IMR-90 (cell line): ENCODE data around the gene C17orf100. TPM values are rescaled to one million over a fixed set of nuclear protein-coding genes. Genes with fewer than 3 reads are reported as not detected.

ENCODE experiments used
- ATAC-seq: fragments of 200-7000 bp; cut with Tn5 transposase; 2 replicates; pipeline ENCODE4 v1.9.1; 2020; ENCODE audit warnings: low read depth, mild to moderate bottlenecking, moderate library complexity
- BruUV-seq: library from RNA; stranded (reverse); fragments of 400-500 nt; replicated peaks from 2 replicates; lab custom pipeline; 2021; lab: Mats Ljungman, UMichigan
- CTCF ChIA-PET: fragments of 300-600 bp; formaldehyde crosslinking; extraction: SDS; loops from one replicate; lab custom pipeline; 2021; ENCODE audit warnings: antibody characterized with exemption; lab: Yijun Ruan, JAX
- POLR2A ChIA-PET: fragments of 300-600 bp; sonication (Branson Sonifier 250); formaldehyde crosslinking; loops from one replicate; lab custom pipeline; 2022; ENCODE audit warnings: antibody characterized with exemption; ENCODE audit not compliant: unreplicated experiment; lab: Charles Lee
- DNase-seq: peaks from one replicate; pipeline ENCODE4 v3.0.0; 2013
- H2AFZ ChIP-seq: replicated peaks from 2 replicates; pipeline ENCODE3; 2013; ENCODE audit warnings: low read length, mild to moderate bottlenecking; ENCODE audit not compliant: poor library complexity
- H2AK5ac ChIP-seq: 2 replicates; pipeline ENCODE4 v1.6.1; 2013; ENCODE audit warnings: low read depth, low read length, inconsistent platforms
- H2AK9ac ChIP-seq: replicated peaks from 2 replicates; pipeline ENCODE3; 2013; ENCODE audit warnings: mild to moderate bottlenecking, low read depth, low read length, moderate library complexity; ENCODE audit not compliant: poor library complexity
- H2BK120ac ChIP-seq: 2 replicates; pipeline ENCODE4 v1.6.1; 2013; ENCODE audit warnings: low read depth, low read length, inconsistent platforms
- H2BK15ac ChIP-seq: 3 replicates; pipeline ENCODE4 v1.6.1; 2013; ENCODE audit warnings: low read depth, low read length, inconsistent platforms
- H2BK20ac ChIP-seq: 2 replicates; pipeline ENCODE4 v1.6.1; 2013; ENCODE audit warnings: low read depth, mild to moderate bottlenecking, inconsistent platforms, low read length, moderate library complexity
- H2BK5ac ChIP-seq: 2 replicates; pipeline ENCODE4 v1.6.1; 2013; ENCODE audit warnings: mild to moderate bottlenecking, low read depth, low read length, inconsistent platforms; ENCODE audit not compliant: poor library complexity, severe bottlenecking
- H3K14ac ChIP-seq: replicated peaks from 2 replicates; pipeline ENCODE4 v1.6.1; 2013; ENCODE audit warnings: low read depth, low read length, inconsistent platforms
- H3K18ac ChIP-seq: 2 replicates; pipeline ENCODE4 v1.6.1; 2013; ENCODE audit warnings: low read depth, low read length, control low read depth
- H3K23ac ChIP-seq: 2 replicates; pipeline ENCODE4 v1.6.1; 2013; ENCODE audit warnings: low read depth, low read length, inconsistent platforms
- H3K27ac ChIP-seq: 2 replicates; pipeline ENCODE4 v1.5.1; 2013; ENCODE audit warnings: mild to moderate bottlenecking, control low read depth, low read length; ENCODE audit not compliant: insufficient read depth
- H3K27me3 ChIP-seq: 2 replicates; pipeline ENCODE4 v1.6.1; 2013; ENCODE audit warnings: low read length; ENCODE audit not compliant: control insufficient read depth, insufficient read depth
- H3K36me3 ChIP-seq: 2 replicates; pipeline ENCODE4 v1.6.1; 2013; ENCODE audit warnings: low read length, mixed read lengths; ENCODE audit not compliant: control insufficient read depth, insufficient read depth
- H3K4ac ChIP-seq: 2 replicates; pipeline ENCODE4 v1.6.1; 2013; ENCODE audit warnings: low read depth, low read length, inconsistent platforms
- H3K4me1 ChIP-seq: 2 replicates; pipeline ENCODE4 v1.6.1; 2013; ENCODE audit warnings: low read length, mixed read lengths; ENCODE audit not compliant: control insufficient read depth, insufficient read depth
- H3K4me2 ChIP-seq: 2 replicates; pipeline ENCODE4 v1.6.1; 2013; ENCODE audit warnings: low read depth, mild to moderate bottlenecking, control low read depth, low read length, moderate library complexity
- H3K4me3 ChIP-seq: 2 replicates; pipeline ENCODE4 v1.5.1; 2013; ENCODE audit warnings: low read depth, mild to moderate bottlenecking, control low read depth, low read length, moderate library complexity; ENCODE audit not compliant: insufficient read depth
- H3K56ac ChIP-seq: 2 replicates; pipeline ENCODE4 v1.6.1; 2013; ENCODE audit warnings: low read length, inconsistent platforms; ENCODE audit not compliant: insufficient read depth; ENCODE audit errors: extremely low read depth
- H3K79me1 ChIP-seq, 2 experiments: 2 replicates each; pipeline ENCODE4 v1.6.1; 2013; ENCODE audit warnings: low read length in 2 of 2, inconsistent platforms in 1 of 2, low read depth in 1 of 2
- H3K9ac ChIP-seq: 2 replicates; pipeline ENCODE4 v1.6.1; 2013; ENCODE audit warnings: low read depth, low read length, control low read depth
- H3K9me1 ChIP-seq: 2 replicates; pipeline ENCODE4 v1.6.1; 2013; ENCODE audit warnings: low read length, inconsistent platforms; ENCODE audit not compliant: insufficient read depth
- H3K9me3 ChIP-seq: 2 replicates; pipeline ENCODE4 v1.6.1; 2013; ENCODE audit warnings: low read length; ENCODE audit not compliant: control insufficient read depth, insufficient read depth
- H4K20me1 ChIP-seq: 2 replicates; pipeline ENCODE4 v1.6.1; 2013; ENCODE audit warnings: low read length, inconsistent platforms; ENCODE audit not compliant: insufficient read depth
- H4K5ac ChIP-seq: 2 replicates; pipeline ENCODE4 v1.6.1; 2013; ENCODE audit warnings: mild to moderate bottlenecking, low read depth, low read length, control low read depth
- H4K8ac ChIP-seq, 2 experiments: 2 replicates each; pipeline ENCODE4 v1.6.1; 2013; ENCODE audit warnings: low read depth in 2 of 2, low read length in 2 of 2, control low read depth in 1 of 2, inconsistent platforms in 1 of 2
- H4K91ac ChIP-seq: 2 replicates; pipeline ENCODE4 v1.6.1; 2013; ENCODE audit warnings: low read depth, low read length, inconsistent platforms; ENCODE audit not compliant: insufficient read depth
- BHLHE40 ChIP-seq: fragments of 150-350 bp; IDR thresholded peaks from 2 replicates; pipeline ENCODE4 v1.6.1; 2016; ENCODE audit warnings: mild to moderate bottlenecking, low read depth, low read length
- CEBPB ChIP-seq: IDR thresholded peaks from 2 replicates; pipeline ENCODE4 v1.6.1; 2012; ENCODE audit warnings: low read depth, low read length, improper control_type of control experiment
- CHD1 ChIP-seq: IDR thresholded peaks from 2 replicates; pipeline ENCODE4 v1.6.1; 2012; ENCODE audit warnings: low read depth, low read length, improper control_type of control experiment
- FOS ChIP-seq: fragments of 150-350 bp; IDR thresholded peaks from 2 replicates; pipeline ENCODE4 v1.6.1; 2016; ENCODE audit warnings: low read depth, low read length
- MAFK ChIP-seq: IDR thresholded peaks from 2 replicates; pipeline ENCODE4 v1.6.1; 2012; ENCODE audit warnings: low read depth, low read length, improper control_type of control experiment
- MAZ ChIP-seq: IDR thresholded peaks from 2 replicates; pipeline ENCODE4 v1.6.1; 2012; ENCODE audit warnings: low read depth, mild to moderate bottlenecking, low read length, improper control_type of control experiment, moderate library complexity, borderline replicate concordance
- MXI1 ChIP-seq: IDR thresholded peaks from 2 replicates; pipeline ENCODE4 v1.6.1; 2012; ENCODE audit warnings: low read depth, mild to moderate bottlenecking, low read length, moderate library complexity, borderline replicate concordance
- NFE2L2 ChIP-seq: fragments of 150-350 bp; IDR thresholded peaks from 2 replicates; pipeline ENCODE4 v1.6.1; 2016; ENCODE audit warnings: low read depth, mild to moderate bottlenecking, low read length
- POLR2A ChIP-seq: IDR thresholded peaks from 2 replicates; pipeline ENCODE4 v1.6.1; 2012; ENCODE audit warnings: mild to moderate bottlenecking, low read depth, low read length
- RAD21 ChIP-seq: IDR thresholded peaks from 2 replicates; pipeline ENCODE4 v1.6.1; 2012; ENCODE audit warnings: low read length, improper control_type of control experiment
- RCOR1 ChIP-seq: IDR thresholded peaks from 2 replicates; pipeline ENCODE4 v1.6.1; 2012; ENCODE audit warnings: mild to moderate bottlenecking, low read length, improper control_type of control experiment; ENCODE audit not compliant: insufficient replicate concordance
- RFX5 ChIP-seq: IDR thresholded peaks from 2 replicates; pipeline ENCODE4 v1.8.0; 2012; ENCODE audit warnings: low read depth, mild to moderate bottlenecking, low read length, moderate library complexity
- SMC3 ChIP-seq: fragments of 150-350 bp; IDR thresholded peaks from 2 replicates; pipeline ENCODE4 v1.6.1; 2016; ENCODE audit warnings: low read depth, mild to moderate bottlenecking, antibody characterized with exemption, low read length, moderate library complexity
- WGBS, 2 experiments: methylation state at CpG; one replicate each; pipeline versions ENCODE4 v1.1.5 to v1.1.7; 2013; ENCODE audit warnings: missing lambda C conversion rate in 2 of 2; ENCODE audit not compliant: insufficient read length in 1 of 2; ENCODE audit errors: extremely low coverage in 2 of 2; 5-methylcytosine and 5-hydroxymethylcytosine counted together
- dilution Hi-C: fragments of 300-500 bp; cut with HindIII; formaldehyde crosslinking; loops from one replicate; pipeline ENCODE4 v1.14.3; 2018; ENCODE audit warnings: low sequenced_read_pairs; ENCODE audit not compliant: unreplicated experiment
- in situ Hi-C: fragments of 300-500 bp; cut with MboI; formaldehyde crosslinking; loops from 3 replicates; pipeline ENCODE4 v1.14.3; 2019; ENCODE audit warnings: low sequenced_read_pairs, inconsistent platforms, mixed read lengths
- intact Hi-C: fragments of 100-400 bp; cut with micrococcal nuclease; formaldehyde crosslinking; loops from 2 replicates; pipeline ENCODE4 v1.10.0; 2022
- polyA plus RNA-seq, 3 experiments: library from polyadenylated mRNA; depleted of rRNA; stranded (reverse); fragments of >200 nt; gene quantifications; 2 replicates each; pipeline ENCODE4 v1.2.3, GENCODE V29; 2012; ENCODE audit warnings: low replicate concordance in 1 of 3
- total RNA-seq: library from RNA; depleted of rRNA; stranded (reverse); fragments of >200 nt; gene quantifications from 2 replicates; pipeline ENCODE4 v1.2.3, GENCODE V29; 2012
- TF ChIP-seq, protein P1 (sequence below): fragments of 150-350 bp; IDR thresholded peaks from 2 replicates; pipeline ENCODE4 v1.6.1; 2016; ENCODE audit warnings: low read depth, mild to moderate bottlenecking, low read length, moderate library complexity, borderline replicate concordance
- TF ChIP-seq, protein P2 (sequence below): fragments of 150-350 bp; IDR thresholded peaks from 2 replicates; pipeline ENCODE4 v1.6.1; 2017; ENCODE audit warnings: mild to moderate bottlenecking, antibody characterized with exemption, low read length, low read depth
- TF ChIP-seq, protein P3 (sequence below): conservative IDR thresholded peaks from 2 replicates; pipeline ENCODE4 v1.5.1; 2012; ENCODE audit warnings: mild to moderate bottlenecking, low read depth, low read length, improper control_type of control experiment

C17orf100 gene
- total and polyA plus RNA-seq, 2 of the 4 experiments (the other 2 are of a cell fraction), result 0.18 to 1.8 TPM

DNA sequence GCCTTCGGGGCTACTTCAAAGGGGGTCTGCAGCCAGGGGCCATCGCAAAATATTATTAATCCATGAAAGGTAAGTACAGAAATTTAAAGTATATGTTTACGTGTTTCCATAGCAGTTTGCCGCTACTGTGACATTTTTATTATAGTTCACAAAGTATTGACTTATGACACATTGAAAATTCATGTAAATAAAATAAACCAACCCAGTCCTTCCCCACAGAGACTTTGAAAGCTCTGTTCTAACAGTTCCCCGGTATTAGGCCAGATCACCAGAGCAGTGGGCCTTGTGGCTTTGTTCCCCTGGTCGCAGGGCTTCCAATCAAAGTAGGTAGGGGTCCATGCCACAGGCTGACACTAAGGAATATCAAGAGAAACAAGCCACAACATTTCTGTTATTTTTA, 24.9 kb upstream of the C17orf100 start:
- no peaks in the 10 kb centered on the region for H3K27me3 ChIP-seq
- H3K79me1 ChIP-seq, result peaks cover 17 to 44% of the 10 kb centered on the region in 2 experiments
- peak overlapping the region; percentile 17 for H2AK9ac ChIP-seq
- peak overlapping the region; percentile 72; the same call in 1 of the 2 replicates for H4K91ac ChIP-seq
- BruUV-seq, result no TSS peak
- no peak for TF ChIP-seq MAZ
- no peak for TF ChIP-seq CEBPB
- no peak for TF ChIP-seq MXI1
- TF ChIP-seq, protein P1, sequence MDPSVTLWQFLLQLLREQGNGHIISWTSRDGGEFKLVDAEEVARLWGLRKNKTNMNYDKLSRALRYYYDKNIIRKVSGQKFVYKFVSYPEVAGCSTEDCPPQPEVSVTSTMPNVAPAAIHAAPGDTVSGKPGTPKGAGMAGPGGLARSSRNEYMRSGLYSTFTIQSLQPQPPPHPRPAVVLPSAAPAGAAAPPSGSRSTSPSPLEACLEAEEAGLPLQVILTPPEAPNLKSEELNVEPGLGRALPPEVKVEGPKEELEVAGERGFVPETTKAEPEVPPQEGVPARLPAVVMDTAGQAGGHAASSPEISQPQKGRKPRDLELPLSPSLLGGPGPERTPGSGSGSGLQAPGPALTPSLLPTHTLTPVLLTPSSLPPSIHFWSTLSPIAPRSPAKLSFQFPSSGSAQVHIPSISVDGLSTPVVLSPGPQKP, result no peak
- TF ChIP-seq FOS, result no peak
- TF ChIP-seq RFX5, result no peak
- no peak for TF ChIP-seq RCOR1
- no peak for TF ChIP-seq POLR2A
- no peak for TF ChIP-seq NFE2L2
- no peak for TF ChIP-seq RAD21
- no peak for TF ChIP-seq BHLHE40
- no peak for TF ChIP-seq MAFK
- TF ChIP-seq, protein P2, sequence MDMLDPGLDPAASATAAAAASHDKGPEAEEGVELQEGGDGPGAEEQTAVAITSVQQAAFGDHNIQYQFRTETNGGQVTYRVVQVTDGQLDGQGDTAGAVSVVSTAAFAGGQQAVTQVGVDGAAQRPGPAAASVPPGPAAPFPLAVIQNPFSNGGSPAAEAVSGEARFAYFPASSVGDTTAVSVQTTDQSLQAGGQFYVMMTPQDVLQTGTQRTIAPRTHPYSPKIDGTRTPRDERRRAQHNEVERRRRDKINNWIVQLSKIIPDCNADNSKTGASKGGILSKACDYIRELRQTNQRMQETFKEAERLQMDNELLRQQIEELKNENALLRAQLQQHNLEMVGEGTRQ, result no peak
- TF ChIP-seq SMC3, result no peak
- TF ChIP-seq, protein P3, sequence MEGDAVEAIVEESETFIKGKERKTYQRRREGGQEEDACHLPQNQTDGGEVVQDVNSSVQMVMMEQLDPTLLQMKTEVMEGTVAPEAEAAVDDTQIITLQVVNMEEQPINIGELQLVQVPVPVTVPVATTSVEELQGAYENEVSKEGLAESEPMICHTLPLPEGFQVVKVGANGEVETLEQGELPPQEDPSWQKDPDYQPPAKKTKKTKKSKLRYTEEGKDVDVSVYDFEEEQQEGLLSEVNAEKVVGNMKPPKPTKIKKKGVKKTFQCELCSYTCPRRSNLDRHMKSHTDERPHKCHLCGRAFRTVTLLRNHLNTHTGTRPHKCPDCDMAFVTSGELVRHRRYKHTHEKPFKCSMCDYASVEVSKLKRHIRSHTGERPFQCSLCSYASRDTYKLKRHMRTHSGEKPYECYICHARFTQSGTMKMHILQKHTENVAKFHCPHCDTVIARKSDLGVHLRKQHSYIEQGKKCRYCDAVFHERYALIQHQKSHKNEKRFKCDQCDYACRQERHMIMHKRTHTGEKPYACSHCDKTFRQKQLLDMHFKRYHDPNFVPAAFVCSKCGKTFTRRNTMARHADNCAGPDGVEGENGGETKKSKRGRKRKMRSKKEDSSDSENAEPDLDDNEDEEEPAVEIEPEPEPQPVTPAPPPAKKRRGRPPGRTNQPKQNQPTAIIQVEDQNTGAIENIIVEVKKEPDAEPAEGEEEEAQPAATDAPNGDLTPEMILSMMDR, result no peak
- no peak for TF ChIP-seq CHD1
- H3K18ac ChIP-seq, result peak overlapping the region; percentile 84
- H2AFZ ChIP-seq, result no peak overlapping the region
- H2AK5ac ChIP-seq, result no peak overlapping the region
- ChIA-PET POLR2A (interaction anchor here (0.9 kb wide), 1 partner anchor 14 kb away, joined by 3 read pairs; the partner anchor contains the start of genes KIAA0753 and TXNDC17), CTCF (no interaction called here)
- peak overlapping the region; percentile 69 for H2BK5ac ChIP-seq
- peaks cover 3% of the 10 kb centered on the region for H3K9me1 ChIP-seq
- peak overlapping the region; percentile 85; the same call in 2 of the 3 replicates for H2BK15ac ChIP-seq
- H3K4ac ChIP-seq, result peak overlapping the region; percentile 76; the same call in 1 of the 2 replicates
- H3K4me1 ChIP-seq, result peaks cover 12% of the 10 kb centered on the region
- peak overlapping the region; percentile 70 for H3K14ac ChIP-seq
- H3K56ac ChIP-seq, result no peak overlapping the region; the same call in 1 of the 2 replicates
- 0 out of 2 replicates have a peak overlapping the region, but pooled peaks have one; percentile 68 for H4K5ac ChIP-seq
- intact Hi-C loops, result no loop called here
- dilution Hi-C loops, result no loop called here
- in situ Hi-C loops, result no loop called here
- peak overlapping the region; percentile 68 for H2BK120ac ChIP-seq
- H4K20me1 ChIP-seq, result peaks cover 4% of the 10 kb centered on the region; the same call in 1 of the 2 replicates
- WGBS, 2 experiments, result no CpG with 5 or more reads among the region's 6 CpGs
- H3K9me3 ChIP-seq, result no peaks in the 10 kb centered on the region
- H2BK20ac ChIP-seq, result no peak overlapping the region; the same call in 1 of the 2 replicates
- ATAC-seq (peak; percentile 61), DNase-seq (no peak)
- H3K23ac ChIP-seq, result peak overlapping the region; percentile 35; the same call in 1 of the 2 replicates
- H3K9ac ChIP-seq, result no peak overlapping the region
- peaks cover 22% of the 10 kb centered on the region for H3K36me3 ChIP-seq
- peak overlapping the region in 1 of 2 experiments; percentile 29; a peak in 3 of 4 replicates for H4K8ac ChIP-seq
- no peak overlapping the region for H3K4me3 ChIP-seq
- peak overlapping the region; percentile 75; the same call in 1 of the 2 replicates for H3K27ac ChIP-seq
- H3K4me2 ChIP-seq, result peak overlapping the region; percentile 88; the same call in 1 of the 2 replicates
